ENCODE measurements around the gene SRGN.

The SRGN gene

GRCh38 chr10:69090685-69091084 is 2.8 kb downstream of the SRGN start:
- DNase-seq (ENCODE audit: low read depth): peak; percentile 45

DNA sequence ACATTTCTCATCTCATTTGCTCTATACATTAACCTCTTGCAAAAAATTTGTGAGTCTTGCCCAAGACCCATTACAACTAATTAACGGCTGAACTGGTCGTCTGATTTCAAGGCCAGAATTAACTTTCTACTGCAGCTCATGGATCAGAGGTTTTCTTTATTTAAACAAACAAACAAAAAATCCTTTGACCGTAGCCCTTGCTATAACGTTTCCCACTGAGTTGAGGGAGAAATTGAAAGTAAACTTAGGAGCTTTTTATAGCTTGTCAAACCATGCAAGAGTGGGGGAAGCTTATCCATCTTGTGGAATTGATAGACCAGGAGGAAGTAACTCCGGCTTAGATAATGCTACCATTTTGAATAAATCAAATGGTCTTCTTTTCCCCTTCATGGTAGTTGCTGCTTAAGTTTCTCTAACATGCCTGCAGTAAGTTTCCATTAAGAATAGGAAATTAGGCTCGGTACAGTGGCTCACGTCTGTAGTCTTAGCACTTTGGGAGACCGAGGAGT is 3.3 kb downstream of the SRGN start:
- no peak for DNase-seq (ENCODE audit: low read depth)

GRCh38 chr10:69092959-69093850 is 5.3 kb downstream of the SRGN start:
- peak; percentile 80 for DNase-seq (ENCODE audit: low read depth)

DNA sequence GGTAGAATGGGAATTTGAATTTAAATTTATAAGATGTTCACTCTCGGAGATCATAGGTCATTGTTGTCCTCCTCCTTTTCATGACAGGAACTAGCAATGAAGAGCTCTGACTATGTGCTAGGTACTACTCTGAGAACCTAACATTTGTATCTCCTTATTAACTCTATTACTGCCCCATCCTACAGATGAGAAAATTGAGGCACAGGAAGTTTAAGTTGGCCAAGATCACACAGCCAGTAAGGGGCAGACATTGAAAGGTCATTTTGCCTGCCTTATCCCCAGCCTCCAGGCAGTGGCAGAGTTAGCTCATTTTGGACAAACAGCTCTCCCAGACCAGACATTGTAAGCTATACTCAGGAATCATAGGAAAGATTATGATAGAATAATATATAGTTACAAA is 6.0 kb downstream of the SRGN start:
- DNase-seq (ENCODE audit: low read depth): peak; percentile 49

DNA sequence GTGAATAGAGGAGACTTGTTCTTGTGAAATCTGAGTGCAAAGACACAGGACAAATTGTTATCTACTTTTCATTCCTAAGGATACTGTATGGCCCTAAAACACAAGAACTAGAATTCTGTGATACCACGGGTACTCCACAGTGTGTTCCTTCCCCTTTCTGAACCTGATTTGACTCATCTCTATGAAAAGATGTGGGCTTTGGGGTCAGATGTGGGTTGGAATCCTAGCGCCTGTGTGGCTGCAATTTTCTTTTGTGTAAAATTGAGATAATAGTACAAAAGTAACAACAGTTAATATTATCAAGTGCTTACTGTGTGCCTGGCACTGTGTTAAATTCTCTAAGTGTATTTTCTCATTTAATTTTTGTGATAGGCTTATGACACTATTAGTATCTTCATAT is 8.1 kb downstream of the SRGN start:
- DNase-seq (ENCODE audit: low read depth): no peak

DNA sequence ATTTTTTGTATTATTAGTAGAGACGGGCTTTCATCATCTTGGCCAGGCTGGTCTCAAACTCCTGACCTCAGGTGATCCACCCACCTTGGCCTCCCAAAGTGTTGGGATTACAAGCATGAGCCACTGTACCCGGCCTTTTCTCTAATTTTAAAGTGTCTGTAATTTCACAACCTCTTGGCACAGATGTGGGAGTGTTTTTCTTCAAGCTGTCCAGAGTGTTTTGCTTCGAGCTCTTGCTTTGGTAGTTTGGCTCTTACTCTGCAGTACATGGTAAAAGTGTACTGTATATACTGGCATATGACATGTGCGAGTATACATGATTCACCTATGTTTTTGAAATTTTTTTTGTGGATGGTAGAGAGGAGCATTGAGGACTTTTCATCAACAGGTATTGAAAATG is 9.8 kb downstream of the SRGN start:
- DNase-seq (ENCODE audit: low read depth): peak; percentile 35

- DNase-seq (ENCODE audit: low read depth): no peak
These were observed 12.4 kb downstream of the SRGN start for GRCh38 chr10:69100136-69100872.

DNA sequence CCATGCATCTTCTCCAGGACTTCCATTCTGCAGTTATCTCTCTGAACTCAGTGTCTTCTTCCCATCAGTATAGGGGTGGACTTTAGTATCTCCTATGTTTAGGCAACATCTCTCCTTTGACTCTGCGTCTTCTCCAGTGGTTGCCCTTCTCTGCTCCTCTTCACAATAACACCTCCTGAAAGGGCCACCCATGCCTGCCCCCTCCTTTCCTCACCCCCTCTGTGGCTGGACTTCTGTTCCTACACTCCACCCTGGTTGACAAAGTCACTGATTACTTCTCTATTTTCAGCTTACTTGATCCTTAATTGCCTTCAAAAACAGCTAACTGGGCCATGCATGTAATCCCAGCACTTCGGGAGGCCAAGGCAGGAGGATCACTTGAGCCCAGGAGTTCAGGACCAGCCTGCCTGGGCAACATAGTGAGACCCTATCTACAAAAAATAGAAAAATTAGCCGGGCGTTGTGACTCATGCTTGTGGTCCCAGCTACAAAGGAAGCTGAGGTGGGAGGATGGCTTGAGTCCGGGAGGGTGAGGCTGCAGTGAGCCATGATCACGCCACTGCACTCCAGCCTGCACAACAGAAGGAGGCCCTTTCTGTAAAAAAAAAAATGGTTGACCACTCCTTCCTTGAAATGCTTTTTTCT is 13.7 kb downstream of the SRGN start:
- no peak for DNase-seq (ENCODE audit: low read depth)

DNA sequence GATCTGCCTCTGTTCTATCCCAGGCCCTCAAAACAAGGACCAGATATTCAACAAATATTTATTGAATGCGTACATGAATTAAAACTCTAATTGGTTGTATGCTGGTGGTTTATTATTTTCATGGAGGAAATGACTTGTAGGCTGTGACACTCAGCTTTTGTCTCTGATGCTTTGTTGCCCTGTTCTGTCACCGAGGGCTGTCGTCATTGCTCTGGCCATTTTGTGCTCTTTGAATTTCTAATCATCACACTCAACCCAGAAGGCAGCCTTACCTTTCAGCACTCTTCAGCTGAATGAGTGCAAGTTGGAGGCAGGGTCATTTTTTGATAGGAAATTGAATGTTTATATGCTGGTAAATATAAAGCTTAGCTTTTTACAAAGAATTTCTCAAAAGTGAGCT is 14.5 kb downstream of the SRGN start:
- DNase-seq (ENCODE audit: low read depth): no peak

DNA sequence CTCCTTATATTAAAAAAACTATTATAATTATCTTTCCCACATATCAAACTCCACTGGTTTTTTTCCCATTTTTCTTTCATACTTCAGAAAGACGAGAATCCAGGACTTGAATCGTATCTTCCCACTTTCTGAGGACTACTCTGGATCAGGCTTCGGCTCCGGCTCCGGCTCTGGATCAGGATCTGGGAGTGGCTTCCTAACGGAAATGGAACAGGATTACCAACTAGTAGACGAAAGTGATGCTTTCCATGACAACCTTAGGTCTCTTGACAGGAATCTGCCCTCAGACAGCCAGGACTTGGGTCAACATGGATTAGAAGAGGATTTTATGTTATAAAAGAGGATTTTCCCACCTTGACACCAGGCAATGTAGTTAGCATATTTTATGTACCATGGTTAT is 15.9 kb downstream of the SRGN start:
- no peak for DNase-seq (ENCODE audit: low read depth)

- no peak for DNase-seq (ENCODE audit: low read depth)
These were observed 17.3 kb downstream of the SRGN start for GRCh38 chr10:69104994-69105790.

DNA sequence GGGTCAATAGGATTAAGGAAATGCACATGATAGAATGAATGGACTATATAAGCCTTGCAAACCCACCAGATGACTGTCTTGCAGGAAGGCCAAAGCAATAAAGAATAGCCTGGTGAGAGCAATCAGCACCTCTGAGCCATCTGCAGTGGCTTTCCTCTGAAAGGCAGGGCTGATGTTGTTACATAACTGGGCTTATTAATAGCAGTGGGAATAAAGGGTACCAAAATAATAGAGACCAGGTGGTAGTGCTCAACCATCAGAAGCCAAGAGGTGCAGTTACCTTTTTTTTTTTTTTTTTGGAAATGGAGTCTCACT is 19.2 kb downstream of the SRGN start:
- DNase-seq (ENCODE audit: low read depth): no peak

GRCh38 chr10:69107699-69108098 is 19.8 kb downstream of the SRGN start:
- DNase-seq (ENCODE audit: low read depth): no peak

DNA sequence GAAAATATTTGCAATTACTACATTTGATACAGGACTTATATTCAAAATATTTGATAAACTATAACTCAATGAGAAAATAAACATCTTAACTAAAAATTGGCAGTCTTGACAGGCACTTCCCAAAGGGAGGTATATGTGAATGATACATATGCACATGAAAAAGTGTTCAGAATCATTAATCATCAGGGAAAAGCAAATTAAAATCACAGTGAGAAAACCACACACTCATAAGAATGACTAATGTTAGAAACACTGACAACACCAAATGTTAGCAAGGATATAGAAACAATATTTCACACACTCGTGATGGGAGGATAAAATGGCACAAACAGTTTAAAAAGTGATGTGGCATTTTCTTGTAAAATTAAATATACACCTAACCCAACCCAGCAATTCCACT is 32.0 kb downstream of the SRGN start:
- no peak for DNase-seq (ENCODE audit: low read depth)

DNA sequence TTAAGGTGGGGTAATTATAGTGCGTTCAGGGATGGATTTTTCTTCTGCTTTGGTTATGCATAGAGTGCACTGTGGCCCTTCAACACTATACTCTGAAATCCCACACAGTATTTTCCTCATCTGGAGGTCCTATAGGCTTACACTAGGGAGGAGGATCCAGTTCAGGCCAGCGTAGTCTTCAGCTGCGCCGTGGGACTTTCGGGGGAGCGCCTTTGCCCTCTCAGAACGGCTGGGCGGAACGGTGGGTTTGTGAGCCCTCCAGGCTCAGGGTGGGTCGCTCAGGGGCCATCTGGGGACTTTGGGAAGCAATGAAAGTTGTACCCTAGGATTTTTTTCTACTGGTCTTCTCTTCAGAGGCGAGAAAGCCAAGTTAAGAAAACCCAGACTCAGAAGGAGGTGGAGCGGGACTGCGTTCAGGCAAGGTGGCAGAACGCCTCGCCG is 35.4 kb downstream of the SRGN start:
- peak; percentile 60 for DNase-seq (ENCODE audit: low read depth)

DNA sequence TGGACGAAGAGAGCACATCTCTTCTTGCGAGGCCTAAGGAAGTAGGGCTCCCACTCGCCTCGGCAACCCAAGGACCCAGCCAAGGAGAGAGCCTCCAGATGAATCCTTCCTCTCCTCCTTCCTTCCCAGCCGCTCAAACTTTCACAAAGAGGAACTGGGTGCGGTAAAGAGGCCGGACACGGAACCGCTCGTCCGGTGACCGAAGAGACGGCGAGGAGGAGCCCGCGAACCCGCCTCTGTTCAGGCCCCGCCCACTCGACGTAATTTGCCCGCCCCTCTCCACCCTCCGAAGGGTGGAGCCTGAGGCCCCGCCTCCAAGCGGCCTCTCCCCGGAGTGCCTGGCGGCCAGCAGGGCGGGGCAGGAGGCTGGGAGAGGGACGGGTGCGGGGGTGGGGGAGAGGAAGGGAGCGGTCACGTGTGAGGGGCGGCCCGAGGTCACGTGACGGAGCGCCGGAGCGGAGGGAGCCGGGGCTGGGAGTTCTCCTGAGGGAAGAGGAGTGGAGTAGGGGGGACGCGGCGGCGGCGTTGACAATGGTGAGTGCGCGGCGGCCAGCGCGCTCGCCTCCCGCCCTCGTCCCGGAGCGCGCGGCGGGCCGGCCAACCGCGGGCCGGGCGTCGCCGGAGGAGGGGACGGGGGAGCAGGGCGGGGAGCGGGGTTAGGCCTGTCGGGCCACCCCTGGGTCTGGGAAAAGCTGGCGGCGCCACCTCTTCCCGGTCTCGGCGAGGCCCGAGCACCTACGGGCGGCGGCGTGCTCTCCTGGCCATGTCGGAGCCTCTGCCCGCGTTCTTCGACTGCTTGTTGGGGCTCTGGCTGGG is 36.1 kb downstream of the SRGN start, which contains the start of gene VPS26A:
Gene VPS26A, plus strand, starts transcription at position 432 of the 816 bp plus-strand sequence. Its CDS starts 100 bp downstream, at position 532.
- peak; percentile 98 for DNase-seq (ENCODE audit: low read depth)

- DNase-seq (ENCODE audit: low read depth): peak; percentile 46
These were observed 36.8 kb downstream of the SRGN start for GRCh38 chr10:69124563-69125268.

GRCh38 chr10:69125554-69125953 is 37.7 kb downstream of the SRGN start:
- DNase-seq (ENCODE audit: low read depth): no peak

- DNase-seq (ENCODE audit: low read depth): no peak
These were observed 42.3 kb downstream of the SRGN start for GRCh38 chr10:69130251-69130650.

GRCh38 chr10:69139961-69140360 is 52.1 kb downstream of the SRGN start:
- no peak for DNase-seq (ENCODE audit: low read depth)
